Stimulated activated memory B cell treated with anti-CD40 and anti-IgM and Interleukin-4, amounts not matched to agents 10 μg/mL and 1 μg/mL and 100 μg/mL, for 72 hours (primary cell): ENCODE results near the gene STEAP1B.

Experiments
- ATAC-seq: fragments of 150-1000 bp; cut with Tn5 transposase; 2 replicates; pipeline ENCODE4 v1.10.0; 2021
- H3K27ac Mint-ChIP-seq: one replicate; pipeline ENCODE4 v1.8.0; 2022; ENCODE audit warnings: mild to moderate bottlenecking, mixed read lengths
- H3K27me3 Mint-ChIP-seq: one replicate; pipeline ENCODE4 v1.8.0; 2022; ENCODE audit warnings: mixed read lengths
- H3K36me3 Mint-ChIP-seq: one replicate; pipeline ENCODE4 v1.8.0; 2022; ENCODE audit warnings: mixed read lengths
- H3K4me1 Mint-ChIP-seq: one replicate; pipeline ENCODE4 v1.8.0; 2022; ENCODE audit warnings: mixed read lengths
- H3K4me3 Mint-ChIP-seq: one replicate; pipeline ENCODE4 v1.8.0; 2022; ENCODE audit warnings: mild to moderate bottlenecking, moderate library complexity, mixed read lengths
- H3K9me3 Mint-ChIP-seq: one replicate; pipeline ENCODE4 v1.8.0; 2022; ENCODE audit warnings: mixed read lengths

STEAP1B gene

DNA sequence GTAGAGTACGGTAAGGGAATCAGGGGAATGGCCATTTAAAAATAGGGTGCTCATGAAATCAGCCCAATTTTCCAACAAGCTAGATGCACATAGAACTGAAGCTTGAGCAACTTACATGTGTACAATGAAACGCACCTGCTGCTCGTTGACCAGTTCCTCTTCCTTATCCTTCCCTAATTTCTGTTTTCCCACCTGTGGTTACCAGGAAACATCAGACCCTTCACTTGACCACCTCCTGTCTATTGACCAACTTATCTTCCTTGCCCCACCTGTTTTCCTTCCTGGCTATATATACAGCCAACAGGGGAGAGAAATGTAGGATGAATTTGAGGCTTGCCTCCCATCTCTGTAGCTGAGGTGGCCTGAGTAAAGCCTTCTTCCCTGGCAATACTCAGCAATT lies 105.2 kb downstream of the STEAP1B start:
- Mint-ChIP-seq H3K4me1 (no peaks in the 10 kb centered on the region), H3K27ac (no peak overlapping the region), H3K4me3 (no peak overlapping the region), H3K9me3 (no peaks in the 10 kb centered on the region), H3K36me3 (no peaks in the 10 kb centered on the region), H3K27me3 (peaks cover 25% of the 10 kb centered on the region)
- ATAC-seq, result no peak

DNA sequence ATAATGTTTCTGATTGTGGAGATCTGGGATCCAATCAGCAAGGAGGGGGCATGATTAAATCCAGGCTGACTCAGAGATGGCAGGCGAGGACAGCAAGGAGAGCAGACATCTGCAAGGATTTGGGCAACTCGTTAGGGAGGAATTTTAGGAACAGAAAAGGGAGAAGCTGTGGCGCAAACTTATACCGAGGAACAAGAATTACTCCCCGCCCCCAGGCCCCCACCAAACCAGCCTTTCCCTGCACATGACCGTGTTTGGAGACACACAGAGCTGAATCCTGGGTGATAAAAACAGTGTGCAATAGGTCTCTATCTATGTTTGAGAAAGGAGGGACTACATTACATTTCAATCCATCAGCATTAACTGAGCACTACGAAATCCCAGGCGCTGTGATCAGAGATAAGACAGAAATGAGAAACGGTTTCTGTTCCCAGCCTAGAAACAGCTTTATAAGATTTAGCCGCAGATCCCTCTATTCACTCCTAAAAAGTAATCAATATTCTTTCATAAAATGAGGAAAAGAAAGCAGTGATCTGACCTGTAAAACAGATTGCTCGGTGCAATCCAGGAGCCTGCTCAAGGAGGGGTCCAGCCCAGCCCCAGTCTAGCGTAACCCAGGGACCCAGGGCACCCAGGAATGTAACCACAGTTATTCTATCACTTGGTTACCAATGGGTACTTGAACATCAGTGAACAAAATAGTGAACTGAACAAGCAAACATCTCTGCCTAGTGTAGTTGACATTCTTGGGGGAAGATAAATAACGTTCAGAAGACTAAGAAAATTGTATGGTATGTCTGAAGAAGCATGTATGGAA lies 105.9 kb downstream of the STEAP1B start:
- ATAC-seq, result no peak
- no peaks in the 10 kb centered on the region for H3K9me3 Mint-ChIP-seq
- H3K4me1 Mint-ChIP-seq, result no peaks in the 10 kb centered on the region
- H3K4me3 Mint-ChIP-seq, result no peak overlapping the region
- H3K27me3 Mint-ChIP-seq, result peaks cover 28% of the 10 kb centered on the region
- no peaks in the 10 kb centered on the region for H3K36me3 Mint-ChIP-seq
- H3K27ac Mint-ChIP-seq, result no peak overlapping the region

DNA sequence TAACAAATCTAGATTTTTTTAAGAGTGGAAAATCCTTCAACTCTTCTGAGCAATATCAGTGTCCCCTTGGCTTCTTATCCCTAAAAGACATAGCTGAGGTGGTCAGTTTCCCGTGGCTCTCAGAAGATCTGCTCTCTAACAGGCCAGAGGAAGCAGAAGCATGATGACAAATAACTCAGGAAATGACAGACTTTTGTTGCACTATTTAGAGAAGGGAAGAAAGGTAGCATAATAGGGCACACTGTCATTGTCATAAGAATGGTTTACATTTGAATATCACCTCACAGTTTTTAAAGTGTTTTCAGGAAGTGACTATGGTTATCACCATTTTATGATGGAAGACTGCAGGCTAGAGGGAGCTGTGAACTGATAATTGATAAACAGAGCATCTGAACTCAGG lies 109.5 kb downstream of the STEAP1B start:
- H3K27ac Mint-ChIP-seq, result no peak overlapping the region
- H3K36me3 Mint-ChIP-seq, result no peaks in the 10 kb centered on the region
- peaks cover 6% of the 10 kb centered on the region for H3K4me1 Mint-ChIP-seq
- peaks cover 8% of the 10 kb centered on the region for H3K9me3 Mint-ChIP-seq
- H3K27me3 Mint-ChIP-seq, result peaks cover 45% of the 10 kb centered on the region
- no peak for ATAC-seq
- H3K4me3 Mint-ChIP-seq, result no peak overlapping the region

- ATAC-seq, result no peak
- H3K9me3 Mint-ChIP-seq, result peaks cover 8% of the 10 kb centered on the region
- no peaks in the 10 kb centered on the region for H3K36me3 Mint-ChIP-seq
- peaks cover 6% of the 10 kb centered on the region for H3K4me1 Mint-ChIP-seq
- no peak overlapping the region for H3K4me3 Mint-ChIP-seq
- H3K27ac Mint-ChIP-seq, result no peak overlapping the region
- H3K27me3 Mint-ChIP-seq, result peaks cover 51% of the 10 kb centered on the region
Measured at GRCh38 chr7:22389892-22390291, 110.1 kb downstream of the STEAP1B start.

DNA sequence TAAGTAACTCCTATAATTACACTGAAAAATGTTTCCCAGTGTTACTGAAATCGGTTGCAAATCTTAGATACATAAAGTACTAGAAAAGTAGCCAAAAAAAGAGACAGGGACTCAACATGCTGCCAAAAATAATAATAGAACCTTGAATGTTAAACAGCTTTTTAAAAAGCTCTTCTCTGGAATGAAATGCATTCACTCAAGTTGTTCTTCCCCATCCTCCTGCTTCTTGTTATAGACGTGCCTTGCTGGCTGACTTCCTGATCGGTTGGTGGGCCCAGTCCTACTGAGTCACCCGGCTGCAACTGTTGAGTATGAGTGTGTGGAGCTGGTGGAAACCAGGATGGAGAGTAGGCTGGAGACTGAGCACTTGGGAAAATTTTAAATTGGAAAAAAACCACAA lies 112.4 kb downstream of the STEAP1B start:
- Mint-ChIP-seq H3K4me1 (peaks cover 6% of the 10 kb centered on the region), H3K36me3 (no peaks in the 10 kb centered on the region), H3K4me3 (no peak overlapping the region), H3K27ac (no peak overlapping the region), H3K9me3 (peaks cover 8% of the 10 kb centered on the region), H3K27me3 (peaks cover 44% of the 10 kb centered on the region)
- no peak for ATAC-seq

- no peak overlapping the region for H3K4me3 Mint-ChIP-seq
- no peak overlapping the region for H3K27ac Mint-ChIP-seq
- H3K27me3 Mint-ChIP-seq, result peaks cover 46% of the 10 kb centered on the region
- no peaks in the 10 kb centered on the region for H3K36me3 Mint-ChIP-seq
- peaks cover 6% of the 10 kb centered on the region for H3K4me1 Mint-ChIP-seq
- no peak for ATAC-seq
- peaks cover 8% of the 10 kb centered on the region for H3K9me3 Mint-ChIP-seq
Measured at GRCh38 chr7:22386865-22387264, 113.1 kb downstream of the STEAP1B start.

DNA sequence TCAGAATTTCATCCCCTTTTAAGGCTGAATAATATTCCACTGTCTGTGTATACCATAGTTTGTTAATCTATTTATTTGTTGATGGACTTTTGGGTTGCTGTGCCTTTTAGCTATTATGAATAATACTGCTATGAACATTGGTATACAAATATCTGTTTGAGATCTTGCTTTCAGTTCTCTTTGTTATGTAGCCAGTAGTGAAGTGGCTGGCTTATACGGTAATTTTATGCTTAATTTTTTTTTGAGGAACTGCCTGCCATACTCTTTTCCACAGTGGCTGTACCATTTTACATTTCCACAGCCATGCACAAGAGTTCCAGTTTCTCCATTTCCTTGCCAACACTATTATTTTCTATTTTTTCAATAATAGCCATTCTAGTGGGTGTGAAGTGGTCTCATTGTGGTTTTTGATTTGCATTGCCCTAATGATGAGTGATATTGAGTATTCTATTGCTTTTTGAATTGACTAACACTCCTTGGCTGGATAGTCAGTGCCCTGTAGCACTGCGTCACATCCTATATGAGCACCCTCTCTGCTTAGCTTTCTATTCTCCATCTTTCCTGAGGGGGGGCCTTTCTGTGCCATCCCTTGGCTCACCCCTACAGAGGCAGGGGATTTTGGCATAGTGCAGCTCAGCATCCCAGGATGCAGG lies 113.7 kb downstream of the STEAP1B start:
- H3K36me3 Mint-ChIP-seq, result no peaks in the 10 kb centered on the region
- peak; percentile 65 for ATAC-seq
- no peak overlapping the region for H3K27ac Mint-ChIP-seq
- peaks cover 8% of the 10 kb centered on the region for H3K9me3 Mint-ChIP-seq
- no peak overlapping the region for H3K4me3 Mint-ChIP-seq
- peaks cover 51% of the 10 kb centered on the region for H3K27me3 Mint-ChIP-seq
- peaks cover 6% of the 10 kb centered on the region for H3K4me1 Mint-ChIP-seq

GRCh38 chr7:22385326-22385725 lies 114.7 kb downstream of the STEAP1B start:
- no peak overlapping the region for H3K4me3 Mint-ChIP-seq
- peaks cover 6% of the 10 kb centered on the region for H3K4me1 Mint-ChIP-seq
- no peak for ATAC-seq
- no peak overlapping the region for H3K27ac Mint-ChIP-seq
- H3K36me3 Mint-ChIP-seq, result no peaks in the 10 kb centered on the region
- H3K9me3 Mint-ChIP-seq, result peaks cover 8% of the 10 kb centered on the region
- H3K27me3 Mint-ChIP-seq, result peaks cover 62% of the 10 kb centered on the region

DNA sequence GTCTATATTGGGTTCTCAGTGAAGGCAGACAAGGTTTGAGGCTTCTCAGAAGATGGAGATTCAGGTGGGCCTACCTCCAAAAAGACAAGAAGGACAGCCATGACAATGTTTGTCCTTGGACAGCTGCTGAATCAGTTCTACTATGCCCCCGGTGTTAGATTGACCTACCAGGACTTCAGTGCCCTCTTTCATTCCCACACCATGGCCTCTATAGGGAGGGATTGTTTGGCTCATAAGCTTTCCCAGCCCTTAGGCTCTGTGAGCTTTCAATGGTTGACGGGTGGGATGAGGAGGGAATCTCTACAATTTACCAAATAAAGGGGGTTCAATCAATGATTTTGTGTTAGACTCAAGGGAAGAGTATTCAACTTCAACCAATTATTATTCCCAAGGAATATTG lies 119.7 kb downstream of the STEAP1B start:
- H3K9me3 Mint-ChIP-seq, result no peaks in the 10 kb centered on the region
- H3K4me1 Mint-ChIP-seq, result no peaks in the 10 kb centered on the region
- H3K4me3 Mint-ChIP-seq, result no peak overlapping the region
- no peaks in the 10 kb centered on the region for H3K36me3 Mint-ChIP-seq
- no peak for ATAC-seq
- no peak overlapping the region for H3K27ac Mint-ChIP-seq
- H3K27me3 Mint-ChIP-seq, result peaks cover 45% of the 10 kb centered on the region

GRCh38 chr7:22378199-22378980 lies 121.6 kb downstream of the STEAP1B start:
- Mint-ChIP-seq H3K9me3 (no peaks in the 10 kb centered on the region), H3K27me3 (peaks cover 34% of the 10 kb centered on the region), H3K4me3 (no peak overlapping the region), H3K4me1 (no peaks in the 10 kb centered on the region), H3K27ac (no peak overlapping the region), H3K36me3 (no peaks in the 10 kb centered on the region)
- no peak for ATAC-seq

- no peak overlapping the region for H3K27ac Mint-ChIP-seq
- peaks cover 34% of the 10 kb centered on the region for H3K27me3 Mint-ChIP-seq
- no peak overlapping the region for H3K4me3 Mint-ChIP-seq
- H3K4me1 Mint-ChIP-seq, result no peaks in the 10 kb centered on the region
- H3K36me3 Mint-ChIP-seq, result no peaks in the 10 kb centered on the region
- ATAC-seq, result no peak
- H3K9me3 Mint-ChIP-seq, result no peaks in the 10 kb centered on the region
Measured at GRCh38 chr7:22377703-22378102, 122.3 kb downstream of the STEAP1B start.

- Mint-ChIP-seq H3K9me3 (no peaks in the 10 kb centered on the region), H3K27ac (no peak overlapping the region), H3K4me3 (no peak overlapping the region), H3K36me3 (no peaks in the 10 kb centered on the region), H3K27me3 (peaks cover 17% of the 10 kb centered on the region), H3K4me1 (no peaks in the 10 kb centered on the region)
- no peak for ATAC-seq
Measured at GRCh38 chr7:22375359-22376048, 124.5 kb downstream of the STEAP1B start.

DNA sequence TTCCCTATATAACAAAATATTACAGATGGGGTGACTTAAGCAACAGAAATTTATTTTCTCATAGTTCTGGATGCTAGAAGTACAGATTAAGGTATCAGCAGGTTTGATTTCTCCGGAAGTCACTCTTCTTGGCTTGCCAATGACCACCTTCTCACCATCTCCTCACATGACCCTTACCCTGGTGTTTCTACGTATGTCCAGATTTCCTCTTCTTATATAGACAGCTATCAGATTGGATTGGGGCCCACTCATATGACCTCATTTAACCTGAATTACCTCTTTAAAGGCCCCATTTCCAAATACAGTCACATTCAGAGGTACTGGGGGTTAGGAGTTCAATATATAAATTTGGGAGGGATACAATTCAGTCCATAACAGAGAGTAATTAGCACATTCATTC lies 126.1 kb downstream of the STEAP1B start:
- ATAC-seq, result no peak
- Mint-ChIP-seq H3K9me3 (no peaks in the 10 kb centered on the region), H3K27me3 (peaks cover under 1% of the 10 kb centered on the region)

GRCh38 chr7:22373388-22373787 lies 126.6 kb downstream of the STEAP1B start:
- ATAC-seq, result no peak
- H3K4me1 Mint-ChIP-seq, result no peaks in the 10 kb centered on the region
- H3K27ac Mint-ChIP-seq, result no peak overlapping the region
- no peak overlapping the region for H3K4me3 Mint-ChIP-seq
- H3K27me3 Mint-ChIP-seq, result no peaks in the 10 kb centered on the region
- no peaks in the 10 kb centered on the region for H3K9me3 Mint-ChIP-seq
- H3K36me3 Mint-ChIP-seq, result no peaks in the 10 kb centered on the region

More for the DNA sequence above, 126.1 kb downstream of the STEAP1B start:
- Mint-ChIP-seq H3K4me1 (no peaks in the 10 kb centered on the region), H3K36me3 (no peaks in the 10 kb centered on the region), H3K4me3 (no peak overlapping the region), H3K27ac (no peak overlapping the region)

DNA sequence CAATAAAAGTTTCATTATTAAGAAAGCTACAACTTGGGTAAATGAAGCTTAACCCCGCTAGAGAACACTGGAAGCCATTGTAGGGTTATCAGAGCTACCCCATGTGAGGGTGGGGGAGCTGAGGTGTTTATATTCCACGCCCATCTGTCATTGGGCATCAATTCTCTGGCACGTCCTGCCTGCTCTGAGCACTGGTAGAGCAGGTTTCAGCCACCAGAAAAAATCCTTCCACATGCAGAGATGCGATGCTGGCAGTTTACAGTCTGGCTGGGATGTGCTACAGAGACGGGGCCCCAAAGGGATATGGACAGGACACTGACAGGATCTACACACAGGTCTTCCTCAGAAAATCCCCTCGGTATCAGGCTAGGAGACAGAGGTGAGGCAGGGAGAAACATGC lies 127.1 kb downstream of the STEAP1B start:
- Mint-ChIP-seq H3K9me3 (no peaks in the 10 kb centered on the region), H3K27ac (no peak overlapping the region), H3K36me3 (no peaks in the 10 kb centered on the region), H3K27me3 (no peaks in the 10 kb centered on the region), H3K4me1 (no peaks in the 10 kb centered on the region), H3K4me3 (no peak overlapping the region)
- ATAC-seq, result no peak
